ENCODE results near the gene LACRT. TPM values are rescaled to one million over a fixed set of nuclear protein-coding genes. Genes with fewer than 3 reads are reported as not detected.

The LACRT gene
- total RNA-seq, 1 experiment from 2014 or later: not detected

DNA sequence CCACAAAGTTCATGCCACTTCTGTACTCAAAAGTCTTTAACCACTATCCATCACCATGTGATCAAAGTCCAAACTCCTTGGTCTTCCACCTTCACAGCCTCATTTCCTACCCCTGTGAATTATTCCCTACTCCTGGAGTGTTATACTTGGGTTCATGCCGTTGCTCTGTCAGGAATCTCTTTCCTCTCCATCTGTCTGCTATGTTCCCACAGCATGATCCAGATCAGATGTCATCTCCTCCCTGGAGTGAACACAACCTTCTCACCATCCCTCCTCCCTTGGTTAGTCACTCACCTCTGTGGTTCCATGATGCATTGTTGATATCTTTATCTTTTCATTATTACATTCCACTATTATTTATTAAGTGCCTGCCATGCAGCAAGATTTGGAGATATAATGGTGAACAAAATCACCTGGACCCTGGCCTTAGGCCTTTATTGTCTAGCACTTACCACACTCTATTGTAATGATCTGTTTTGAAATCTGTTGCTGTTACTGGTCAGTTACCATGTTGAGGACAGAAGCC lies 22.4 kb downstream of the LACRT start:
- DNase-seq: no peak
- H3K4me3 ChIP-seq: no peak overlapping the region
- H3K27me3 ChIP-seq: peaks cover 5% of the 10 kb centered on the region; the same call in 1 of the 2 replicates
- no peaks in the 10 kb centered on the region for H3K9me3 ChIP-seq
- H3K36me3 ChIP-seq: no peaks in the 10 kb centered on the region

DNA sequence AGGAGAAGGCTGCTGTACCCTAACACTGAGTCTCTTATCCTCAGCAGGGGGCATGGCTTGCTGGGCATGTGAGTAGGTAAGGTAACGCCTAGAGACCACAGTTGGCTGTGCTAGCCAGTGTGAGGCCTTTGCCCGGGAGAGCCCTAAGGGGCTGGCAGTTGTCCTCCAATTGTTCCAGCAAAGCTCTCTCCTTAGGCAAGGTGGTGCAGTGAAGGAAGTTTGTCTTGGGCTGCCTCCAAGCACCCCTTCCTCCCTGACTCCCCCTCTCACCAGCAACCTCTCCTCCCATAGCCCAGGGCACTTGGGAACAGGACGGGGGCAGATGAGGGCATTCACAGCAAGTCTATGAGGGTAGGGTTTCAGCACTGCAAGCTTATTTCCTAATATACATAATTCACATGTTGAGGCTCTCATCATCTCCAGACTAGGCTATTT lies 23.0 kb downstream of the LACRT start:
- Histone ChIP-seq H3K27me3 (peaks cover 5% of the 10 kb centered on the region; the same call in 1 of the 2 replicates), H3K4me3 (no peak overlapping the region), H3K9me3 (no peaks in the 10 kb centered on the region), H3K36me3 (no peaks in the 10 kb centered on the region)
- no peak for DNase-seq

DNA sequence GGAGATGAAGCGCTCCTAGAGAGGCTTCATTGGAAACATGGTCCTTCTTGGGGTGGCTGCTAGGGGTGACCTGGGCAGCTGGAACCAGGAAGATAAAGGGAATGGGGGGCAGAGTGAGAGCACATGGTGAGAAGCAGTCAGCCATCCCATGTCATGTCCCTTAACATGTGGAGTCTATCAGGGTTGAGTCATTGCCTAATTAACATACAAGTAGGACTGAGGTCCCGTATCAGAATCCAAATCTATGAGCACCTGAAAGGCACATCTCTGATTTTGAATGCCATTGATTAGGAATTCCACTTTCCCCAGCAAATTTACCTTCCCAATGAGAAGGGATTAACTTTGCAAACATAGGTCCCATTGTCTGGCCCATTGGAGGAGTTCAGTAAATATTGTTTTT lies 25.9 kb downstream of the LACRT start:
- H3K27me3 ChIP-seq: no peaks in the 10 kb centered on the region
- H3K9me3 ChIP-seq: no peaks in the 10 kb centered on the region
- no peak for DNase-seq
- no peaks in the 10 kb centered on the region for H3K36me3 ChIP-seq
- H3K4me3 ChIP-seq: no peak overlapping the region

DNA sequence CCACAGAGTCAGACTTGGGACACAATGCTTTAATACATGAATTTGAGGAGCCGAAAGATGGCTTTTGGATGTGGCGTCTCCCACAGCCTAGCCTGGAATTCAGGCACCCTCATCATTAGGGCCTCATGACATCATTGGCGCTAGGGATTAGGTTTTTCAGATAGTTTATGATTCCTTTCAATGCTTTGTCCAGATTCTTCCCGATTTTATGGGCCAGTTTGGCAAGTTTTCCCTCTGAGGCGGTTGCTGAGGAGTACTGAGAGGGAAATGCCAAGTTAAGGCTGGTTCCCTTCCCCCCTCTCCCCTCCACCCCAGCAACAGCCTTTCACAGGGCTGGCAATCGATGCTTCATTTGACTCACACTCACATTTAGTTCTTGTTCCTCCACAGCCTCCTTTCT lies 26.5 kb downstream of the LACRT start:
- H3K4me3 ChIP-seq: no peak overlapping the region
- no peaks in the 10 kb centered on the region for H3K36me3 ChIP-seq
- no peaks in the 10 kb centered on the region for H3K9me3 ChIP-seq
- peak; percentile 47 for DNase-seq
- no peaks in the 10 kb centered on the region for H3K27me3 ChIP-seq

DNA sequence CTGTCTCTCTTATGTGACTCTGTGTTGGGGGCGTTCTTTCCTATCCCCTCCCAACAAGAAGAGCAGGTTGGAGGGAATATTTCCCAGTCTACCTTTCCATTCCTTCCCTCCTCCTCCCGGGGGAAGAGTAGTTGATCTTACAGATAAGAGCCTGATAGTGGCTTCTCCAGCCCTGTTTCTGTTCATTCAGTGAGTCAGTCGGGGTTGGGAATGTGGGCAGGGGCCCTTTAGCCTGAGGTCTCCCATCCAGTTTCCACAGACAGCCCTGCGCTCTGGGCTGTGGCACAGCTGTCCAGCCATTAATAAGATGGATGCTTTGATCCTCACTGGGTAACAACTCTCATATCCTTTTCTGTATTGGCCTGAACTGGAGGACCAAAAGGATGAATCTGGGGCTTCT lies 28.1 kb downstream of the LACRT start:
- Histone ChIP-seq H3K36me3 (no peaks in the 10 kb centered on the region), H3K4me3 (no peak overlapping the region), H3K9me3 (no peaks in the 10 kb centered on the region), H3K27me3 (no peaks in the 10 kb centered on the region)
- DNase-seq: no peak

DNA sequence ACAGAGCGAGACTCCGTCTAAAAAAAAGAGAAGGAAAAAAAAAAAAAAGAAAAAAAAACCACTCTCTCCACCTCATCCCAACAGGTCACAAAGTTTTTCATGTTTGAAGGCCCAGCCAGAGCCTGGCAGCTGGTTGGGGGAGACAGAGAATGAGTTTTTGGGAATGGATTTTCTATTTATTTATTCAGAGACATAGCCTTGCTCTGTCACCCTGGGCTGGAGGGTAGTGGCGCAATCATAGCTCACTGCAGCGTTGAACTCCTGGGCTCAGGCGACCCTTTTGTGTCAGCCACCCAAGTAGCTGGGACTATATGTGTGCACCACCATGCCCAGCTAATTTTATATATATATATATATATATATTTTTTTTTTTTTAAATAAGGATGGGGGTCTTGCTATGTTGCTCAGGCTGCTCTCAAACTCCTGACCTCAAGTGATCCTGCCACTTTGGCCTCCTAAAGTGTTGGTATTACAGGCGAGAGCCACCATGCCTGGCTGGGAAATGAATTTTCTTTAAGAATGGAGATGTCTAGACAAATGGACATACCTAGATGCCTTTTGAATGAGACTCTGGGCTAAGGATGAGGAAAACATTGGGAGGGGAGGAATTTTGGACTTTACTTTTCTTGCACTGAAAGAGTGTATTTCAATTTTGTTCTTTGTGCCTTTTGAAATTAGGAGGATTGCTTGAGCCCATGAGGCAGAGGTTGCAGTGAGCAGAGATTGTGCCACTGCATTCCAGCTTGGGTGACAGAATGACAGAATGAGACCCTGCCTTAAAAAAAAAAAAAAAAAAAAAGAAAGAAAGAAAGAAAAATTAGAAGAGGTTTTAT lies 29.3 kb downstream of the LACRT start:
- Histone ChIP-seq H3K36me3 (no peaks in the 10 kb centered on the region), H3K27me3 (no peaks in the 10 kb centered on the region), H3K4me3 (no peak overlapping the region), H3K9me3 (no peaks in the 10 kb centered on the region)
- no peak for DNase-seq

DNA sequence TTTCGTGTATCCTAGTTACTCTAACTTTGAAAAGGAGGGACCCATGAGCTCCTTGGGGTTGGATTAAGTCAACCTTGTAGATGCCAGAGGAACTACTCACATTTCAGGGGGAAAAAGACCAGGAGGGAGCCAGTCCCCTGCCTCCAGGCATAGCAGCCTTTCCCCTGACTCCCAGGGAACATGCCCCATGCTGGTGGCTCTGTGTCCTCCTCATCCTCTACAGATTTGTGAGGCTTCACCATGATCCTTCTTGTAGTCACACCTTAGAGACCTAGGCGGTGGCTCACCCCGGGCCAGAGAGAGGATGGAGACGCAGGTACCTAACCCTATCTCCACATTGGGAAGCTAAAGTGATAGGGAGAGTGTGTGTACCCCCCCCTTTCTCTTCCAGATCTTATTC lies 30.3 kb downstream of the LACRT start:
- Histone ChIP-seq H3K36me3 (no peaks in the 10 kb centered on the region), H3K4me3 (no peak overlapping the region), H3K9me3 (no peaks in the 10 kb centered on the region), H3K27me3 (peaks cover 3% of the 10 kb centered on the region; the same call in 1 of the 2 replicates)
- DNase-seq: no peak

DNA sequence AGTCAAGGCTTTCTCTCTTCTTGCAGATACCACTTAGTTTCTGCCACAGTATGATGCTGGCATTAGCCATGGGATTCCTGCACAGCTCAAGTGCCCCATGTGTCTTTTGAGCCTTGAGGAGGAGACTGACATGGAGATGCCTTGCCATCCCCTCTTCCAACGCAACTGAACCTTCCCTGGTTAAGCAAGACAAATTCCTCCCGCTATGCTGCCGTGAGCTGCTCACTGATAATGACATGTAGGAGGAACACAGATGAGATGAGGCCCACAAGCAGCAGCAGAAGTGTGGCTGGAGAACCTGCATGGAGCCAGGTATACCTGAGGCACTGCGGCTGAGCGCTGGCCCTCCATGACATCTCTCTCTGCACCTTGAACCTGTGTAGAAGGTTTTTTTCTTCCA lies 30.8 kb downstream of the LACRT start:
- DNase-seq: no peak
- Histone ChIP-seq H3K36me3 (no peaks in the 10 kb centered on the region), H3K4me3 (no peak overlapping the region), H3K9me3 (no peaks in the 10 kb centered on the region), H3K27me3 (peaks cover 3% of the 10 kb centered on the region; the same call in 1 of the 2 replicates)

DNA sequence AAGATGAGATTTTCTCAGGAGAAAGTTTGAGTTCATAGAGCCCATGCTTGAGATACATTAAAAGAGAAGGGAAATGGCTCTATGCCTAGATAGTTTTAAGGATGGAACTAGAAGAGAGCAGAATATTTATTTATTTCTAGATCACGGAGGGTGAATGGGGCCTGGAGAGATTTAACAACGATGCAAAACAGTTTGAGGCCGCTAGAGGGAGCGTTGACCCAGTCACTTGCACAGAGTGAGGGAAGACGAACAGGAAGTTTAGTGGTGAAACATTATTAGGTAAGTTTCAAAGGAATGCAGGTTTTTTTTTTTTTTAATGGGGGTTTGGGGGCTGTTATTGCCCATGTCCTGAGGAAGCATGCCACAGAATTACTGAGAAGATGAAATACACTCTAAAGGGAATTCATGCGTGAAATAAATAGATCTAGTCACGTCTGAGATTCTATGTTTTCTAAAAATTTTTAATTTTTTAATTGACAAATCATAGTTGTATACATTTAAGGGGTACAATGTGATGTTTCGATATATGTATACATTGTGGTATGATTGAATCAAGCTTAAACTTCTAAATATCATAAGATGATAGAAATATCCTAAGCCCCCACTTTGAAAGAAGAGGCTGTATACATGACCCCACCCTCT lies 31.4 kb downstream of the LACRT start:
- Histone ChIP-seq H3K4me3 (no peak overlapping the region), H3K9me3 (no peaks in the 10 kb centered on the region), H3K36me3 (no peaks in the 10 kb centered on the region), H3K27me3 (peaks cover 3% of the 10 kb centered on the region; the same call in 1 of the 2 replicates)
- DNase-seq: peak; percentile 58

DNA sequence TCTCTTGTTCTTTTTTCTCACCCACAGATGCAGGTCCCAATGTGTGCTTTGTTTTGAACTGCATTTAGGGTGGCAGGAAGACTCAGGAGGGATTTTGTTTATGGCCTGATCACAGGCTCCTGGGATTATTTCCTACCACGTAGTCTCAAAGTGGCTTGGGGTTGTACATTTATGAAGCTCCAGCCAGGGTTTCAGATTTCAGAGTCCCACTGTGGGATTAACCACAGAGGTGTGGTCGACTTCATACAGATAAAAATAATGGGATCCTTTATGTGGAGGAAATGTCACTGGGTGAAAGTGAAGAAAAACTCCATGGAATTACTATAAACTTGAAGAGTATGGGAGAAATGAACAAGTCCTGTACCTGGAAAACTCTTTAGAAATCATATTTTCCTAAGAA lies 32.0 kb downstream of the LACRT start:
- DNase-seq: no peak
- Histone ChIP-seq H3K27me3 (peaks cover 3% of the 10 kb centered on the region; the same call in 1 of the 2 replicates), H3K36me3 (no peaks in the 10 kb centered on the region), H3K4me3 (no peak overlapping the region), H3K9me3 (no peaks in the 10 kb centered on the region)

DNA sequence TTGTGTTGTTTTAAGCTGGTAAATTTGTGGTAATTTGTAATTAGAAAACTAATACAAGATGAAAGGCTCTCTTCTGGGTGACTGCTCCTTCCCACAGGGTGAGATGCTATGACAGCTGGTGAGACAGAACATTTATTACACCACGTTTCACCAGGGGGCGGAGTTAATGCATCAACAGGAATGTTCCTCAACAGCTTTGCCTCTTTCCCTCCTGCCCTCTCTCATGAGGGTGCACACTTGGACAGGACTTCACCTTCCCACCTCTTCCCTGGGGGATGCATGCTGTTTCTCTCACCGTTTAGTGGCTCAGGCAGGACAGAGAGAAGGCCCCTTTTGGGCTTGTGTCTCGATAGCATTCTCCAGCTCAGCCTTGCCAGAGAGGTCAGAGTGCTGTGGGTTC lies 32.9 kb downstream of the LACRT start:
- DNase-seq: no peak
- no peaks in the 10 kb centered on the region for H3K9me3 ChIP-seq
- H3K36me3 ChIP-seq: no peaks in the 10 kb centered on the region
- H3K27me3 ChIP-seq: peaks cover 3% of the 10 kb centered on the region; the same call in 1 of the 2 replicates
- no peak overlapping the region for H3K4me3 ChIP-seq

DNA sequence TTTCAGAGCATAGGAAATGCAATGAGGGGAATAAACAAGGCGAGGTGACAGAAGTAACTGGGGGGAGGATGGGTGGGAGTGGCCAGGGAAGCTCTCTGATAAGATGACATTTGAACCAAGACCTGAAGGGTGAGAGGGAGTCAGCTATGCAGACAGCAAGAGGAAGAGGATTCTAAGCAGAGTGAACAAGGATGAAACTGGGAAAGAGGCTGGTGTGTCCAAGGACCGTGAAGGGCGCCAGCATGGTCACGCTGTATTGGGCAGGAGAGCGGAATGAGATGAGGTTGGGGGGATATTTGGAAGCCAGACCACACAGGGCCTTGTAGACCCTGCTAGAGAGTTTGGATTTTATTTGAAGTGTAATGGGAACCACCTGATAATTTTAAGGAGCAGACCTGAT lies 35.7 kb downstream of the LACRT start:
- Histone ChIP-seq H3K27me3 (peaks cover 3% of the 10 kb centered on the region; the same call in 1 of the 2 replicates), H3K36me3 (no peaks in the 10 kb centered on the region), H3K9me3 (no peaks in the 10 kb centered on the region), H3K4me3 (no peak overlapping the region)
- DNase-seq: no peak

DNA sequence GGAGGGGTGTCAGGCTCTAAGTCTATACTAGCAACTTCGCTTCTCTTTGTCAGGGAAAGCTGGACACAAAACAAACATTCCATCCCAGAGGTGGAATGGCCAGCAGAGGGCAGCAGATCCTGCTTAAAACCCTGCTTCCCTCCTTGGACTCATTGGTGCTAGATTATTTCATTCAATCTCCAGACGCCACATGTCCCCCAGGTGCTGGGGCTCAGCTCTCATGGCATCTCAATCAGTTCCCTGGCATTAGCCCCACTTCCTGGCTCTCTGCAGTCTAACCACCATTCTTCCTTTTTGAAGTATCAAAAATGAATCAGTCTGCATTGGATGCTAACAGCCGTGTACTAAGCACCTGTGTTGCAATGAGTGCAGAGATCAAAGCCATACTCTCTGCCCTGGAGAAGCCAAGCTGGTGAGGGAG lies 38.2 kb downstream of the LACRT start:
- Histone ChIP-seq H3K4me3 (no peak overlapping the region), H3K9me3 (no peaks in the 10 kb centered on the region), H3K36me3 (no peaks in the 10 kb centered on the region), H3K27me3 (peaks cover 3% of the 10 kb centered on the region; the same call in 1 of the 2 replicates)
- peak; percentile 49 for DNase-seq

DNA sequence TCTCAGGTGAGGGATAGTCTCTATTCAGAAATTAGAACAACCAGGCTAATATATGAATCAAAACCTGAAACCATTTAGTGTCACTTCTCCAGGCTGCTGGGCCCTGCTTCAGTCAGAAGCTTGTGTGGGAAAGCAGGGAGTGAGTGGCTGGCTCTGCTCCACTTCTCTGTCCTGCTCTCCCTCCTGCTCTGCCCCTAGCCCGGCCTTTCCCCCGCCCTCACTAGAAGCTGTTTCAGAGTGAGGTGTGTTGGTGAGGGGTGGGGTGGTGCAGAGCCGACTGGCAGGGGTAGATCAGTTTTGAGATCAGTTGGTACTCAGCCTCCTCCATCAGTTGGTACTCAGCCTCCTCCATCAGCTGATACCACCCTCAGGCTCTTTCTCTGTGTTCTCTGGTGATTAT lies 39.2 kb downstream of the LACRT start:
- no peak for DNase-seq

DNA sequence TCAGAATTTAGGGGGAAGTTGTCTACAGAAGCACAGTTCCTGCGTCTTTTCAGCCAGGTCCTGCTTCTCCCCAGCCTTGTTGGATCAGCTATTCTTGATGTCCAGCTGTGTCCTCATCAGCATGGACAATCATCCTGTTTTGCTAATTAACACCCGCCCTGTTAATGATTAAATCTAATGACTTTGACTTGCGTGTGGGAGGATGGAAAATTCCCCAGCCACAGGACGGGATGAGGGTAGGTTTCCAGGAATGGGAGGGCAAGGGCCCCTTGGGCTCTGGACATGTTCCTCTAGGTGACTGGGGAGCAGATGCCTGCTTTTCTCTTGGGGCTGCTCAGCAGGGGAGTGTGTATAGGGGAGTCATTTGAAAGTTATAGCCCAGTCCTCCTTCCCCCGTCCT lies 41.0 kb downstream of the LACRT start:
- Histone ChIP-seq H3K9me3 (no peaks in the 10 kb centered on the region), H3K4me3 (no peak overlapping the region), H3K36me3 (no peaks in the 10 kb centered on the region), H3K27me3 (no peaks in the 10 kb centered on the region)
- no peak for DNase-seq

More for the DNA sequence above, 39.2 kb downstream of the LACRT start:
- Histone ChIP-seq H3K9me3 (no peaks in the 10 kb centered on the region), H3K36me3 (no peaks in the 10 kb centered on the region), H3K4me3 (no peak overlapping the region), H3K27me3 (peaks cover 3% of the 10 kb centered on the region; the same call in 1 of the 2 replicates)

DNA sequence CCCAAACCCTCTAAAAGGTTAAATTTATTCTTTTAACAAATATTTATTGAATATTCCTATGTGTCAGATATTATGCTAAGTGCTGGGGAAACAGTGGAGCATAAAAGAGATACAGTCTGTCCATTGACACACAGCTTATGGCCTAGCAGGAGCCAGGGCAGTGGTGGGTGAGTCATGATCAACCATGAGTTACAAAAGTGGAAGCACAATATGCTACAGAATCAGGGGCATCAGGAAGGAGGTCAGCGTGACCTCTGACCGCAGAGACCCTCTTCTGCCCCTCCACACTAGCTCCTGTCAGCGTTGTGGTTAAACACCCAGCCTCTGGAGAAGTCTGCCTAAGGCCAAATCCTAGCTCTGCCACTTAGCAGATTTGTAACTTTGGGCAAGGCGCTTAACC lies 41.6 kb downstream of the LACRT start:
- DNase-seq: no peak
- no peaks in the 10 kb centered on the region for H3K27me3 ChIP-seq
- H3K9me3 ChIP-seq: no peaks in the 10 kb centered on the region
- H3K4me3 ChIP-seq: no peak overlapping the region
- no peaks in the 10 kb centered on the region for H3K36me3 ChIP-seq

DNA sequence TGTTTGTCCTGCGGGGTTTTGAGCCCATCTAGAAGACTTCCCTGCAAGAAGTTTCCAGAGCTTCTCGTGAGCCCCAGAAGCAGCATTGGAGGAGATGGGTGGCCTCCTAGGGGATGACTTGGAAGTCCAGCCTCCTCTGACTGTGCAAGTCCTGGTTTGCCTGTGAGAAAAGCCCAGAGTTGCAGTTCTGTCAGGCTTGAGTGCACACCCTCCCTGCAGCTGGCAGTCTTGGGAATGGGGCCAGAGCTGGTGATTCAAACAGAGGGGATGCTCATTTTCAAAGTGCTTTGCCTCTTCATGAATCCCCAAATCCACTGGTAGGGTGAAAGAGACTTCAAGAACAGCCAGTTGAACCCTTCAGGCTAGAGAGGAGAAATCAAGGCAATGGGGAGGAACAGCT lies 42.4 kb downstream of the LACRT start:
- DNase-seq: peak; percentile 66
- Histone ChIP-seq H3K4me3 (no peak overlapping the region), H3K9me3 (no peaks in the 10 kb centered on the region), H3K36me3 (no peaks in the 10 kb centered on the region), H3K27me3 (no peaks in the 10 kb centered on the region)

Data from MG63 (cell line).